IMR-90 (cell line): ENCODE data around the gene NCAM1.

Source experiments
- BHLHE40 ChIP-seq: fragments of 150-350 bp; IDR thresholded peaks from 2 replicates; pipeline ENCODE4 v1.6.1; 2016; ENCODE audit warnings: mild to moderate bottlenecking, low read depth, low read length
- FOS ChIP-seq: fragments of 150-350 bp; IDR thresholded peaks from 2 replicates; pipeline ENCODE4 v1.6.1; 2016; ENCODE audit warnings: low read depth, low read length
- MAFK ChIP-seq: IDR thresholded peaks from 2 replicates; pipeline ENCODE4 v1.6.1; 2012; ENCODE audit warnings: low read depth, low read length, improper control_type of control experiment
- MAZ ChIP-seq: IDR thresholded peaks from 2 replicates; pipeline ENCODE4 v1.6.1; 2012; ENCODE audit warnings: low read depth, mild to moderate bottlenecking, low read length, improper control_type of control experiment, moderate library complexity, borderline replicate concordance
- MXI1 ChIP-seq: IDR thresholded peaks from 2 replicates; pipeline ENCODE4 v1.6.1; 2012; ENCODE audit warnings: low read depth, mild to moderate bottlenecking, low read length, moderate library complexity, borderline replicate concordance
- POLR2A ChIP-seq: IDR thresholded peaks from 2 replicates; pipeline ENCODE4 v1.6.1; 2012; ENCODE audit warnings: mild to moderate bottlenecking, low read depth, low read length
- RAD21 ChIP-seq: IDR thresholded peaks from 2 replicates; pipeline ENCODE4 v1.6.1; 2012; ENCODE audit warnings: low read length, improper control_type of control experiment
- SMC3 ChIP-seq: fragments of 150-350 bp; IDR thresholded peaks from 2 replicates; pipeline ENCODE4 v1.6.1; 2016; ENCODE audit warnings: low read depth, mild to moderate bottlenecking, antibody characterized with exemption, low read length, moderate library complexity
- TF ChIP-seq, protein P1 (sequence below): conservative IDR thresholded peaks from 2 replicates; pipeline ENCODE4 v1.5.1; 2012; ENCODE audit warnings: mild to moderate bottlenecking, low read depth, low read length, improper control_type of control experiment
- TF ChIP-seq, protein P2 (sequence below): fragments of 150-350 bp; IDR thresholded peaks from 2 replicates; pipeline ENCODE4 v1.6.1; 2017; ENCODE audit warnings: mild to moderate bottlenecking, antibody characterized with exemption, low read length, low read depth

DNA sequence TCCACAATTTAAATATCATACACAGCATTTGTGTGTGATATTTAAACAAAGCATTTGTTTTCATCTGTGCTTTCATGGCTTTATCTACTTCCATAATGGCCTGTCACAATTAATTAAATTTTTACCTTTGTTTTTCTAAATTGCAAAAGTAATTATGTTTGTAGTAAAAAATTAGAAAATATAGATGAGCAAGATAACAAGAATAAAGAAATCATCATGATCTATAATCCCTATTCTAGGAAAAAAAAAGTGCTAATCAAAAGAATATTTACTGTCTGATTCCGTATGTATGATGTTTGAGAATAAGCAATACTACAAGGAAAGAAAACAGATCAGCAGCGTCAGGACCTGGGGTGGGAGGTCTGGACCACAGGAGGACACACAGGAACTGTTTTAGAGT is 149.9 kb downstream of the NCAM1 start:
- no peak for TF ChIP-seq MAZ
- no peak for TF ChIP-seq POLR2A
- TF ChIP-seq, protein P1, sequence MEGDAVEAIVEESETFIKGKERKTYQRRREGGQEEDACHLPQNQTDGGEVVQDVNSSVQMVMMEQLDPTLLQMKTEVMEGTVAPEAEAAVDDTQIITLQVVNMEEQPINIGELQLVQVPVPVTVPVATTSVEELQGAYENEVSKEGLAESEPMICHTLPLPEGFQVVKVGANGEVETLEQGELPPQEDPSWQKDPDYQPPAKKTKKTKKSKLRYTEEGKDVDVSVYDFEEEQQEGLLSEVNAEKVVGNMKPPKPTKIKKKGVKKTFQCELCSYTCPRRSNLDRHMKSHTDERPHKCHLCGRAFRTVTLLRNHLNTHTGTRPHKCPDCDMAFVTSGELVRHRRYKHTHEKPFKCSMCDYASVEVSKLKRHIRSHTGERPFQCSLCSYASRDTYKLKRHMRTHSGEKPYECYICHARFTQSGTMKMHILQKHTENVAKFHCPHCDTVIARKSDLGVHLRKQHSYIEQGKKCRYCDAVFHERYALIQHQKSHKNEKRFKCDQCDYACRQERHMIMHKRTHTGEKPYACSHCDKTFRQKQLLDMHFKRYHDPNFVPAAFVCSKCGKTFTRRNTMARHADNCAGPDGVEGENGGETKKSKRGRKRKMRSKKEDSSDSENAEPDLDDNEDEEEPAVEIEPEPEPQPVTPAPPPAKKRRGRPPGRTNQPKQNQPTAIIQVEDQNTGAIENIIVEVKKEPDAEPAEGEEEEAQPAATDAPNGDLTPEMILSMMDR = no peak
- no peak for TF ChIP-seq RAD21
- TF ChIP-seq FOS = no peak
- TF ChIP-seq SMC3 = no peak
- no peak for TF ChIP-seq BHLHE40
- TF ChIP-seq MXI1 = no peak
- no peak for TF ChIP-seq MAFK
- TF ChIP-seq, protein P2, sequence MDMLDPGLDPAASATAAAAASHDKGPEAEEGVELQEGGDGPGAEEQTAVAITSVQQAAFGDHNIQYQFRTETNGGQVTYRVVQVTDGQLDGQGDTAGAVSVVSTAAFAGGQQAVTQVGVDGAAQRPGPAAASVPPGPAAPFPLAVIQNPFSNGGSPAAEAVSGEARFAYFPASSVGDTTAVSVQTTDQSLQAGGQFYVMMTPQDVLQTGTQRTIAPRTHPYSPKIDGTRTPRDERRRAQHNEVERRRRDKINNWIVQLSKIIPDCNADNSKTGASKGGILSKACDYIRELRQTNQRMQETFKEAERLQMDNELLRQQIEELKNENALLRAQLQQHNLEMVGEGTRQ = no peak
